HG02970 (cell line): ENCODE results near the gene MSRB2.

Source experiments
- ATAC-seq: cut with Tn5 transposase; IDR thresholded peaks from one replicate; pipeline ENCODE4 v1.9.1; 2021; ENCODE audit warnings: mild to moderate bottlenecking, moderate library complexity, moderate number of reproducible peaks; ENCODE audit not compliant: unreplicated experiment, low FRiP score

The MSRB2 gene

GRCh38 chr10:23157239-23157681, 61.9 kb downstream of the MSRB2 start:
- no peak for ATAC-seq

- ATAC-seq = no peak
Measured at GRCh38 chr10:23157691-23158369, 62.5 kb downstream of the MSRB2 start.

GRCh38 chr10:23158370-23158769, 63.0 kb downstream of the MSRB2 start:
- no peak for ATAC-seq

GRCh38 chr10:23171232-23171876, 76.0 kb downstream of the MSRB2 start:
- no peak for ATAC-seq
